Measurements from ENCODE around the gene USP15.

- TF ChIP-seq CTCF (IDR thresholded peaks at IDR 0.05; ENCODE audit: borderline replicate concordance, extremely low read depth, low read length, poor library complexity, severe bottlenecking) (no peak), EZH2 (IDR thresholded peaks at IDR 0.05; ENCODE audit: borderline replicate concordance, low read depth, low read length, severe bottlenecking) (no peak)
These were observed 72.4 kb downstream of the USP15 start for GRCh38 chr12:62332598-62332997.

Data from DND-41 (cell line).